Transverse colon (tissue), 3 donors: ENCODE data around the gene PROK2.

Experiments used
- EP300 ChIP-seq: sonication (generic); formaldehyde crosslinking; IDR thresholded peaks from one replicate; pipeline ENCODE4 v1.6.1; 2017; ENCODE audit warnings: antibody characterized with exemption, low read depth
- POLR2A ChIP-seq: fragments of 450-650 bp; IDR thresholded peaks from one replicate; pipeline ENCODE4 v1.6.1; 2016; ENCODE audit warnings: antibody characterized with exemption, mild to moderate bottlenecking, moderate library complexity
- POLR2AphosphoS5 ChIP-seq, 3 donors: sonication (generic); formaldehyde crosslinking; IDR thresholded peaks; one replicate each; pipeline ENCODE4 v1.6.1; 2016; ENCODE audit warnings: antibody characterized with exemption in 3 of 3

GRCh38 chr3:71813704-71814103, 28.8 kb upstream of the PROK2 start:
- TF ChIP-seq EP300 = no peak
- TF ChIP-seq POLR2AphosphoS5 (IDR thresholded peaks at IDR 0.05) = no peak
- no peak for TF ChIP-seq POLR2A
